ENCODE results near the gene FAM174C. TPM values are rescaled to one million over a fixed set of nuclear protein-coding genes. Genes with fewer than 3 reads are reported as not detected.

Gene FAM174C
- total and polyA plus RNA-seq, 4 donors: 14.6 to 79.8 (median 33.8) TPM

- Histone ChIP-seq H3K4me3 (ENCODE audit: low read depth in 1 of 3, low read length in 3 of 3) (no peak overlapping the region), H3K27me3 (ENCODE audit: control insufficient read depth in 4 of 4, insufficient read depth in 4 of 4, low read length in 3 of 4) (no peaks in the 10 kb centered on the region), H3K9me3 (ENCODE audit: control insufficient read depth in 4 of 4, low read length in 3 of 4) (no peaks in the 10 kb centered on the region), H3K27ac (ENCODE audit: low read depth in 1 of 2, low read length in 2 of 2) (no peak overlapping the region), H3K4me1 (ENCODE audit: control insufficient read depth in 4 of 4, insufficient read depth in 4 of 4, low read length in 3 of 4) (peaks cover under 1 to 10% (median 7%) of the 10 kb centered on the region in 4 donors), H3K9ac (ENCODE audit: low read depth in 1 of 2, low read length in 2 of 2) (no peak overlapping the region), H3K36me3 (ENCODE audit: control insufficient read depth in 4 of 4, insufficient read depth in 3 of 4, low read depth in 1 of 4, low read length in 3 of 4) (no peaks in the 10 kb centered on the region)
- no peak for DNase-seq (ENCODE audit: low spot score)
- 74% methylated on average over 11 of the region's 11 CpGs for WGBS
- no peak for TF ChIP-seq CTCF (IDR thresholded peaks at IDR 0.05; ENCODE audit: low read depth, low read length, missing input control)
- TF ChIP-seq YY1 (IDR thresholded peaks at IDR 0.05): no peak
- no peak for TF ChIP-seq FOXA1 (IDR thresholded peaks at IDR 0.05)
- TF ChIP-seq MAX (IDR thresholded peaks at IDR 0.05): no peak
- no peak for TF ChIP-seq ZBTB33 (IDR thresholded peaks at IDR 0.05)
- TF ChIP-seq EGR1 (IDR thresholded peaks at IDR 0.05; ENCODE audit: low read depth in 2 of 2): no peak
- no peak for TF ChIP-seq RXRA (IDR thresholded peaks at IDR 0.05)
- no peak for TF ChIP-seq REST (IDR thresholded peaks at IDR 0.05)
- no peak for TF ChIP-seq TAF1 (conservative IDR thresholded peaks at IDR 0.05)
- TF ChIP-seq NR2F2 (IDR thresholded peaks at IDR 0.05): no peak
- TF ChIP-seq JUND (IDR thresholded peaks at IDR 0.05): no peak
- no peak for TF ChIP-seq SP1 (IDR thresholded peaks at IDR 0.05)
- TF ChIP-seq FOXA2 (IDR thresholded peaks at IDR 0.05): no peak
- no peak for TF ChIP-seq ATF3 (IDR thresholded peaks at IDR 0.05)
- no peak for TF ChIP-seq HNF4A (conservative IDR thresholded peaks at IDR 0.05)
- no peak for TF ChIP-seq GABPA (IDR thresholded peaks at IDR 0.05 in 1 of 2, conservative IDR thresholded peaks at IDR 0.05 in 1 of 2)
- TF ChIP-seq RAD21 (IDR thresholded peaks at IDR 0.05): no peak
- TF ChIP-seq HNF4G (IDR thresholded peaks at IDR 0.05): no peak
Observed at GRCh38 chr19:1308718-1309117, 33.4 kb downstream of the FAM174C start.

Data from liver (tissue), 9 donors.